Measurements from ENCODE around the gene TNIP2. TPM values are rescaled to one million over a fixed set of nuclear protein-coding genes. Genes with fewer than 3 reads are reported as not detected.

TNIP2 gene
- total RNA-seq, 6 donors from 2014 or later, result 39.4 to 87.1 (median 60.1) TPM

DNA sequence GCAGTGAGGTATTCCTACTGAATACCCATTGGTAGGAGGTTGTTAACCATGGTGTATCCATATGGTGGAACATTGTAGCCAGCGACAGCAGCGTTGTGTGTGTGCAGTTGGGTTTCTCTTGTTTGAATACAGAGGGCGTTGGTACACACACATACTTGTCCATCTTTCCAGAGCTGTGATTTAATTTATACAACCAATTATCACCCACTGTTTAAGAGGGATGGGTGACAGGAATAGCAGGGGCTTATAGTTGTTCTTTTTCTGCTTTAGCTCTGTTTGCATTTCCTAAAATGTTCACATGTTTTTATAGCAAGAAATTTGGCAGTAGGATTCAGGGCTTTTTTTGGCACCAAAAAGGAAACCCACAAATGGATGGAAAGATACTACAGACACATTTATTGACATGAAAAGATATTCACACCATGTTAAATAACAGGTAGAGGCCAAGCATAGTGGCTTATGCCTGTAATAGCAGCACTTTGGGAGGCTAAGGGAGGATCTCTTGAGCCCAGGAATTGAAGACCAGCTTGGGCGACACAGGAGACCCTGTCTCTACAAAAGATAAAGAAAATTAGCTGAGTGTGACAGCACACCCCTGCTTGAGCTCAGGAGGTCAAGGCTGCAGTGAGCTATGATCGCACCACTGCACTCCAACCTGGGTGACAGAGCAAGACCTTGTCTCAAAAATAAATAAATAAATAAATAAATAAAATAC, 60.6 kb downstream of the TNIP2 start:
- Histone ChIP-seq H3K27me3 (no peaks in the 10 kb centered on the region), H3K27ac (no peak overlapping the region), H3K9me3 (no peaks in the 10 kb centered on the region), H3K4me3 (no peak overlapping the region), H3K4me1 (no peaks in the 10 kb centered on the region), H3K36me3 (peaks cover 47 to 99% (median 91%) of the 10 kb centered on the region in 4 donors)
- ATAC-seq (ENCODE audit: low FRiP score in 2 of 2) (no peak), DNase-seq (no peak)
- 88 to 93% methylated on average over 5 of the region's 5 CpGs for WGBS, 2 donors
- TF ChIP-seq POLR2AphosphoS5 (IDR thresholded peaks at IDR 0.05) (no peak), EP300 (IDR thresholded peaks at IDR 0.05) (no peak), POLR2A (IDR thresholded peaks at IDR 0.05) (no peak)
- TF ChIP-seq, protein P1, sequence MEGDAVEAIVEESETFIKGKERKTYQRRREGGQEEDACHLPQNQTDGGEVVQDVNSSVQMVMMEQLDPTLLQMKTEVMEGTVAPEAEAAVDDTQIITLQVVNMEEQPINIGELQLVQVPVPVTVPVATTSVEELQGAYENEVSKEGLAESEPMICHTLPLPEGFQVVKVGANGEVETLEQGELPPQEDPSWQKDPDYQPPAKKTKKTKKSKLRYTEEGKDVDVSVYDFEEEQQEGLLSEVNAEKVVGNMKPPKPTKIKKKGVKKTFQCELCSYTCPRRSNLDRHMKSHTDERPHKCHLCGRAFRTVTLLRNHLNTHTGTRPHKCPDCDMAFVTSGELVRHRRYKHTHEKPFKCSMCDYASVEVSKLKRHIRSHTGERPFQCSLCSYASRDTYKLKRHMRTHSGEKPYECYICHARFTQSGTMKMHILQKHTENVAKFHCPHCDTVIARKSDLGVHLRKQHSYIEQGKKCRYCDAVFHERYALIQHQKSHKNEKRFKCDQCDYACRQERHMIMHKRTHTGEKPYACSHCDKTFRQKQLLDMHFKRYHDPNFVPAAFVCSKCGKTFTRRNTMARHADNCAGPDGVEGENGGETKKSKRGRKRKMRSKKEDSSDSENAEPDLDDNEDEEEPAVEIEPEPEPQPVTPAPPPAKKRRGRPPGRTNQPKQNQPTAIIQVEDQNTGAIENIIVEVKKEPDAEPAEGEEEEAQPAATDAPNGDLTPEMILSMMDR (IDR thresholded peaks at IDR 0.05), result no peak

- Histone ChIP-seq H3K4me3 (no peak overlapping the region), H3K36me3 (peaks cover 39 to 99% (median 87%) of the 10 kb centered on the region in 4 donors), H3K27ac (no peak overlapping the region), H3K27me3 (no peaks in the 10 kb centered on the region), H3K9me3 (no peaks in the 10 kb centered on the region), H3K4me1 (peaks cover 0 to 5% (median 0%) of the 10 kb centered on the region in 4 donors)
- no peak for ATAC-seq (ENCODE audit: low FRiP score in 2 of 2)
- 95 to 96% methylated on average over 16 of the region's 16 CpGs for WGBS, 2 donors
- DNase-seq, result no peak
- TF ChIP-seq, protein P1 (IDR thresholded peaks at IDR 0.05), result no peak
- TF ChIP-seq EP300 (IDR thresholded peaks at IDR 0.05) (no peak), POLR2A (IDR thresholded peaks at IDR 0.05) (no peak), POLR2AphosphoS5 (IDR thresholded peaks at IDR 0.05) (no peak)
These were observed 61.4 kb downstream of the TNIP2 start for GRCh38 chr4:2694691-2695090.

GRCh38 chr4:2691952-2692435, 64.1 kb downstream of the TNIP2 start:
- Histone ChIP-seq H3K4me3 (no peak overlapping the region), H3K27me3 (no peaks in the 10 kb centered on the region), H3K27ac (no peak overlapping the region), H3K4me1 (peaks cover 0 to 5% (median 0%) of the 10 kb centered on the region in 4 donors), H3K36me3 (peaks cover 29 to 93% (median 82%) of the 10 kb centered on the region in 4 donors), H3K9me3 (no peaks in the 10 kb centered on the region)
- no peak for DNase-seq
- ATAC-seq (ENCODE audit: low FRiP score in 2 of 2), result no peak
- 84 to 93% methylated on average over 7 of the region's 7 CpGs for WGBS, 2 donors
- no peak for TF ChIP-seq POLR2AphosphoS5 (IDR thresholded peaks at IDR 0.05)
- no peak for TF ChIP-seq EP300 (IDR thresholded peaks at IDR 0.05)
- TF ChIP-seq, protein P1 (IDR thresholded peaks at IDR 0.05), result no peak
- TF ChIP-seq POLR2A (IDR thresholded peaks at IDR 0.05), result no peak

Other genes with a start within 250 kb of the TNIP2 start
- gene FAM193A, start 219.7 kb downstream of the TNIP2 start, total RNA-seq, result 10 to 100 TPM; 23.7 to 87.0 (median 27.1) TPM
- 100 to 1,000 TPM in 3 of 6 donors, 10 to 100 TPM in 3; 59.1 to 358 (median 103) TPM for gene SH3BP2, start 36.7 kb upstream of the TNIP2 start, total RNA-seq
- gene ADD1, start 87.5 kb upstream of the TNIP2 start, total RNA-seq, result 100 to 1,000 TPM; 184 to 651 (median 290) TPM
- 10 to 100 TPM; 17.2 to 30.4 (median 22.4) TPM for gene NOP14, start 207.1 kb upstream of the TNIP2 start, total RNA-seq
- gene GRK4, start 207.2 kb upstream of the TNIP2 start, total RNA-seq, result 10 to 100 TPM in 1 of 6 donors, 1 to 10 TPM in 5; 3.3 to 10.4 (median 4.7) TPM

All from upper lobe of left lung (tissue), 6 donors.